ENCODE results near the gene NINJ1.

- TF ChIP-seq POLR2A (IDR thresholded peaks at IDR 0.05): no peak
- TF ChIP-seq, protein P1, sequence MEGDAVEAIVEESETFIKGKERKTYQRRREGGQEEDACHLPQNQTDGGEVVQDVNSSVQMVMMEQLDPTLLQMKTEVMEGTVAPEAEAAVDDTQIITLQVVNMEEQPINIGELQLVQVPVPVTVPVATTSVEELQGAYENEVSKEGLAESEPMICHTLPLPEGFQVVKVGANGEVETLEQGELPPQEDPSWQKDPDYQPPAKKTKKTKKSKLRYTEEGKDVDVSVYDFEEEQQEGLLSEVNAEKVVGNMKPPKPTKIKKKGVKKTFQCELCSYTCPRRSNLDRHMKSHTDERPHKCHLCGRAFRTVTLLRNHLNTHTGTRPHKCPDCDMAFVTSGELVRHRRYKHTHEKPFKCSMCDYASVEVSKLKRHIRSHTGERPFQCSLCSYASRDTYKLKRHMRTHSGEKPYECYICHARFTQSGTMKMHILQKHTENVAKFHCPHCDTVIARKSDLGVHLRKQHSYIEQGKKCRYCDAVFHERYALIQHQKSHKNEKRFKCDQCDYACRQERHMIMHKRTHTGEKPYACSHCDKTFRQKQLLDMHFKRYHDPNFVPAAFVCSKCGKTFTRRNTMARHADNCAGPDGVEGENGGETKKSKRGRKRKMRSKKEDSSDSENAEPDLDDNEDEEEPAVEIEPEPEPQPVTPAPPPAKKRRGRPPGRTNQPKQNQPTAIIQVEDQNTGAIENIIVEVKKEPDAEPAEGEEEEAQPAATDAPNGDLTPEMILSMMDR (IDR thresholded peaks at IDR 0.05): no peak
Measured at GRCh38 chr9:93174976-93175375, 40.9 kb upstream of the NINJ1 start.
